ENCODE data around the gene TMEM72. TPM values are rescaled to one million over a fixed set of nuclear protein-coding genes. Genes with fewer than 3 reads are reported as not detected.

The TMEM72 gene
- total RNA-seq, 6 donors from 2014 or later = 0.06 TPM; not detected in 5

- 38 to 52% methylated on average over 2 of the region's 2 CpGs for WGBS, 2 donors
- ATAC-seq (ENCODE audit: low FRiP score in 2 of 2) (no peak), DNase-seq (peak in 1 of 2 donors; percentile 26)
- peaks cover 0 to under 1% (median under 1%) of the 10 kb centered on the region in 4 donors for H3K4me1 ChIP-seq
- no peaks in the 10 kb centered on the region for H3K36me3 ChIP-seq
- no peak overlapping the region for H3K4me3 ChIP-seq
- TF ChIP-seq EP300 (IDR thresholded peaks at IDR 0.05) (no peak), POLR2A (IDR thresholded peaks at IDR 0.05) (no peak), CTCF (IDR thresholded peaks at IDR 0.05) (no peak), POLR2AphosphoS5 (IDR thresholded peaks at IDR 0.05) (no peak)
- no peaks in the 10 kb centered on the region for H3K27me3 ChIP-seq
- no peaks in the 10 kb centered on the region for H3K9me3 ChIP-seq
- H3K27ac ChIP-seq = no peak overlapping the region
Observed at GRCh38 chr10:44927352-44927751, 16.2 kb downstream of the TMEM72 start.

GRCh38 chr10:44928462-44928861 lies 17.3 kb downstream of the TMEM72 start:
- DNase-seq (no peak), ATAC-seq (ENCODE audit: low FRiP score in 2 of 2) (no peak)
- Histone ChIP-seq H3K9me3 (no peaks in the 10 kb centered on the region), H3K27ac (no peak overlapping the region), H3K4me1 (peaks cover 5 to 10% (median 7%) of the 10 kb centered on the region in 4 donors), H3K27me3 (no peaks in the 10 kb centered on the region), H3K36me3 (no peaks in the 10 kb centered on the region), H3K4me3 (no peak overlapping the region)
- TF ChIP-seq CTCF (IDR thresholded peaks at IDR 0.05) (no peak), EP300 (IDR thresholded peaks at IDR 0.05) (no peak), POLR2A (IDR thresholded peaks at IDR 0.05) (no peak), POLR2AphosphoS5 (IDR thresholded peaks at IDR 0.05) (no peak)

DNA sequence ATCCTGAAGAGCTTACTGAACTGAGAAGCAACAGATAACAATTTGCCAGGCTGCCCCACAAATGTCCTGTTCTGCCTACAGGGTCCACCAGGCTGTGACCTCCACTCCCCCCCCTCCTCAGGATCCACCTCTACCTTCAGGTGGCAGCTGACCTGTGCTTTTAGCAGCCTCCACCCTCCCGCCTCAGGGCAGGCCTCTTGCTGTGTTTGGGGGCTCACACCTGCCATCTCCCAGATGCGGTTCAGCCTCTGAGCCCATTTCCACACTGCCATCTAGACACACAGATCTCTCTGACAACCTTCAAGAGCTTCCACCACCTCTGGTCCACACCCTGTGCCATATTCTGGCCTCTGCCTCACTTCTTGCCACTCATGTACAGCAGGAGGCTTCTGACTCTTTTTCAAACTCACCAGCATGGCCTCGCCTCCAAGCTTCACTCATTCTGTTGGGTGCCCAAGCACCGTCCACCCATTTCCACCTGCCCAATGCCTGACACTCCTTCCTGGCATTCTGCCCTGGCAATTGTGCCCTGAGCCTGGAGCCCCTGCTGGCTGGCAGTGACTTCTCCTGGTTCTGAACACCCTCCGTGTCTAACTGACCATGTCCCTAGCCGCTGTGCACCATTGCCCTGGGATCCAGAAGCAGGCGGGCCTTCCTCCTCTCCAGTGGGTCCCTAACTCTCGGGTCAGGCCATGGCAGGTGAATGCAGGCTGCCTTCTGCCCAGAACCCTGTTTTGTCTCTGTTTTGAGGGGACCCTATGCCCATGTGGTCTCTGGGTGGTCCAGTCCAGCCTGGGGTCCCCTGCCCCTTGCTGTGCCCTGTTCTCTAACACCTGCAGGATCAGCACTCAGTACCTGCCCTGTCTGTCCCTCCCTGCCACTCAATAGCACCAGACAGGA lies 18.5 kb downstream of the TMEM72 start:
- peak in 1 of 2 donors; percentile 15 for DNase-seq
- no peak overlapping the region for H3K27ac ChIP-seq
- TF ChIP-seq POLR2AphosphoS5 (IDR thresholded peaks at IDR 0.05) (no peak), POLR2A (IDR thresholded peaks at IDR 0.05) (no peak), EP300 (IDR thresholded peaks at IDR 0.05) (no peak), CTCF (IDR thresholded peaks at IDR 0.05) (no peak)
- no peaks in the 10 kb centered on the region for H3K36me3 ChIP-seq
- H3K4me1 ChIP-seq = peaks cover 5 to 10% (median 7%) of the 10 kb centered on the region in 4 donors
- ATAC-seq (ENCODE audit: low FRiP score in 2 of 2) = no peak
- no peak overlapping the region for H3K4me3 ChIP-seq
- no peaks in the 10 kb centered on the region for H3K9me3 ChIP-seq
- WGBS, 2 donors = 88 to 92% methylated on average over 7 to 8 of the region's 8 CpGs
- H3K27me3 ChIP-seq = no peaks in the 10 kb centered on the region

GRCh38 chr10:44930904-44931620 lies 19.9 kb downstream of the TMEM72 start:
- H3K4me3 ChIP-seq = no peak overlapping the region
- H3K27me3 ChIP-seq = no peaks in the 10 kb centered on the region
- WGBS, 2 donors = 79 to 85% methylated on average over 4 of the region's 4 CpGs
- no peak overlapping the region for H3K27ac ChIP-seq
- DNase-seq (no peak), ATAC-seq (ENCODE audit: low FRiP score in 2 of 2) (no peak)
- no peaks in the 10 kb centered on the region for H3K36me3 ChIP-seq
- H3K4me1 ChIP-seq = peaks cover 12 to 19% (median 17%) of the 10 kb centered on the region in 4 donors
- H3K9me3 ChIP-seq = no peaks in the 10 kb centered on the region
- no peak for TF ChIP-seq POLR2AphosphoS5 (IDR thresholded peaks at IDR 0.05)
- no peak for TF ChIP-seq POLR2A (IDR thresholded peaks at IDR 0.05)
- no peak for TF ChIP-seq CTCF (IDR thresholded peaks at IDR 0.05)
- TF ChIP-seq EP300 (IDR thresholded peaks at IDR 0.05) = no peak

Data from upper lobe of left lung (tissue), 6 donors.